Activated CD8-positive, alpha-beta memory T cell treated with anti-CD3 and anti-CD28 coated beads, Interleukin-2, amount 50 U/mL, for 24 hours (primary cell): ENCODE results near the gene PTCH1.

ENCODE experiments used
- DNase-seq: peaks from one replicate; pipeline ENCODE4 v3.0.0-alpha.2; 2020; ENCODE audit errors: extremely low read depth

PTCH1 gene

GRCh38 chr9:95498641-95499040 is 18.1 kb downstream of the PTCH1 start:
- no peak for DNase-seq

- no peak for DNase-seq
Measured at GRCh38 chr9:95497772-95498171, 19.0 kb downstream of the PTCH1 start.

- DNase-seq: no peak
Measured at GRCh38 chr9:95496687-95497086, 20.1 kb downstream of the PTCH1 start.

- DNase-seq: no peak
Measured at GRCh38 chr9:95495961-95496360, 20.8 kb downstream of the PTCH1 start.

- no peak for DNase-seq
Measured at GRCh38 chr9:95495529-95495928, 21.2 kb downstream of the PTCH1 start.

- DNase-seq: no peak
Measured at GRCh38 chr9:95494416-95495371, 22.1 kb downstream of the PTCH1 start.

- no peak for DNase-seq
Measured at GRCh38 chr9:95494022-95494415, 22.8 kb downstream of the PTCH1 start.

GRCh38 chr9:95493402-95493801 is 23.4 kb downstream of the PTCH1 start:
- no peak for DNase-seq

- DNase-seq: no peak
Measured at GRCh38 chr9:95491543-95492320, 25.0 kb downstream of the PTCH1 start.

- DNase-seq: no peak
Measured at GRCh38 chr9:95488954-95489353, 27.8 kb downstream of the PTCH1 start.

GRCh38 chr9:95486318-95486717 is 30.5 kb downstream of the PTCH1 start:
- no peak for DNase-seq

- no peak for DNase-seq
Measured at GRCh38 chr9:95484225-95484624, 32.5 kb downstream of the PTCH1 start.

- no peak for DNase-seq
Measured at GRCh38 chr9:95483431-95483830, 33.3 kb downstream of the PTCH1 start.

- DNase-seq: no peak
Measured at GRCh38 chr9:95482621-95483020, 34.1 kb downstream of the PTCH1 start.

- no peak for DNase-seq
Measured at GRCh38 chr9:95481000-95481399, 35.8 kb downstream of the PTCH1 start.

GRCh38 chr9:95480346-95480745 is 36.4 kb downstream of the PTCH1 start:
- no peak for DNase-seq

GRCh38 chr9:95479330-95479729 is 37.4 kb downstream of the PTCH1 start:
- no peak for DNase-seq

GRCh38 chr9:95478335-95478734 is 38.4 kb downstream of the PTCH1 start:
- DNase-seq: no peak

GRCh38 chr9:95477885-95478284 is 38.9 kb downstream of the PTCH1 start:
- no peak for DNase-seq

- no peak for DNase-seq
Measured at GRCh38 chr9:95477441-95477840, 39.3 kb downstream of the PTCH1 start.

- no peak for DNase-seq
Measured at GRCh38 chr9:95468791-95469190, 48.0 kb downstream of the PTCH1 start.

GRCh38 chr9:95465115-95465514 is 51.7 kb downstream of the PTCH1 start:
- DNase-seq: no peak
